HepG2 (cell line): Measurements from ENCODE around the gene COG1. TPM values are rescaled to one million over a fixed set of nuclear protein-coding genes. Genes with fewer than 3 reads are reported as not detected.

Experiments used
- BCL6 ChIP-seq: IDR thresholded peaks from 2 replicates; pipeline ENCODE4 v1.6.1; 2016; ENCODE audit warnings: missing genetic modification reagents, missing compliant biosample characterization
- CREB1 ChIP-seq, 2 experiments: fragments of 450-650 bp in 1 of 2; IDR thresholded peaks; 2 replicates each; pipeline ENCODE4 v1.6.1; 2016 to 2017; ENCODE audit warnings: control low read depth in 1 of 2, mild to moderate bottlenecking in 1 of 2, missing compliant biosample characterization in 1 of 2, missing genetic modification characterization in 1 of 2
- FOXA1 ChIP-seq, 2 experiments: fragments of 450-650 bp in 1 of 2; sonication (generic) in 1 of 2; formaldehyde crosslinking in 1 of 2; IDR thresholded peaks; 2 replicates each; pipeline versions ENCODE4 v1.4.0 to v1.6.1; 2016 to 2020; ENCODE audit warnings: missing genetic modification reagents in 1 of 2
- HMG20A ChIP-seq: IDR thresholded peaks from 2 replicates; pipeline ENCODE4 v1.6.1; 2016; ENCODE audit warnings: borderline replicate concordance
- HMG20B ChIP-seq: conservative IDR thresholded peaks from 2 replicates; pipeline ENCODE4 v1.6.1; 2016; ENCODE audit warnings: missing genetic modification reagents, missing compliant biosample characterization
- HNF4G ChIP-seq, 2 experiments: sonication (generic) in 1 of 2; formaldehyde crosslinking in 1 of 2; IDR thresholded peaks; 2 replicates each; pipeline versions ENCODE4 v1.4.0 to v1.6.1; 2011 to 2020; ENCODE audit warnings: borderline replicate concordance in 2 of 2, low read depth in 2 of 2, mild to moderate bottlenecking in 2 of 2, low read length in 1 of 2, missing genetic modification reagents in 1 of 2, moderate library complexity in 1 of 2
- ISL2 ChIP-seq: sonication (generic); formaldehyde crosslinking; IDR thresholded peaks from 2 replicates; pipeline ENCODE4 v1.5.0; 2020; ENCODE audit warnings: missing genetic modification reagents
- MED1 ChIP-seq: sonication (generic); formaldehyde crosslinking; IDR thresholded peaks from 2 replicates; pipeline ENCODE4 v1.4.0; 2020; ENCODE audit warnings: missing genetic modification reagents
- SIN3A ChIP-seq: IDR thresholded peaks from 2 replicates; pipeline ENCODE4 v1.6.1; 2011; ENCODE audit warnings: low read depth, mild to moderate bottlenecking, control low read depth, low read length, borderline replicate concordance
- TBX3 ChIP-seq: fragments of 450-650 bp; IDR thresholded peaks from 2 replicates; pipeline ENCODE4 v1.6.1; 2017; ENCODE audit warnings: antibody characterized with exemption, mild to moderate bottlenecking, inconsistent platforms, borderline replicate concordance
- ZNF251 ChIP-seq: sonication (generic); formaldehyde crosslinking; IDR thresholded peaks from 2 replicates; pipeline ENCODE4 v1.9.0; 2021; ENCODE audit warnings: mild to moderate bottlenecking, missing genetic modification reagents
- ZNF609 ChIP-seq: sonication (generic); formaldehyde crosslinking; IDR thresholded peaks from 2 replicates; pipeline ENCODE4 v1.4.0; 2020; ENCODE audit warnings: mild to moderate bottlenecking, missing genetic modification reagents, borderline replicate concordance
- ZSCAN22 ChIP-seq: sonication (generic); formaldehyde crosslinking; IDR thresholded peaks from 2 replicates; pipeline ENCODE4 v1.4.0; 2020; ENCODE audit warnings: mild to moderate bottlenecking, missing genetic modification reagents
- polyA plus RNA-seq, 8 experiments: library from polyadenylated mRNA; depleted of rRNA in 3 of 8; stranded (reverse) in 7 of 8; unstranded in 1 of 8; fragments of >200 nt; fragmentation: Illumina TruSeq in 4 of 8; extraction: Trizol in 4 of 8; gene quantifications; 2 replicates each; pipeline versions ENCODE4 v1.2.1 to v1.2.3, GENCODE V29; 2011 to 2016; ENCODE audit warnings: low read depth in 4 of 8, missing spikeins in 1 of 8, mixed read lengths in 1 of 8; ENCODE audit not compliant: insufficient read depth in 1 of 8
- total RNA-seq, 5 experiments: library from RNA; depleted of rRNA; stranded (reverse); fragments of >200 nt; fragmentation: Illumina TruSeq; extraction: Trizol; gene quantifications; 2 replicates each; pipeline ENCODE4 v1.2.3, GENCODE V29; 2016; ENCODE audit warnings: low read depth in 1 of 5
- TF ChIP-seq, protein P1 (sequence below): IDR thresholded peaks from 2 replicates; pipeline ENCODE4 v1.6.1; 2012; ENCODE audit warnings: inconsistent platforms
- TF ChIP-seq, protein P2 (sequence below): IDR thresholded peaks from 2 replicates; pipeline ENCODE4 v1.4.0; 2020; ENCODE audit warnings: mild to moderate bottlenecking, missing genetic modification reagents
- TF ChIP-seq, protein P3 (sequence below): sonication (generic); formaldehyde crosslinking; IDR thresholded peaks from 2 replicates; pipeline ENCODE4 v1.8.1; 2023; ENCODE audit warnings: mild to moderate bottlenecking, missing genetic modification reagents

Gene COG1
- total and polyA plus RNA-seq, 2 of the 13 experiments (the other 11 are each of a cell fraction or from before 2014, with no cell fraction given), result 36.6 to 39.7 TPM

- no peak for TF ChIP-seq SIN3A
- TF ChIP-seq ZSCAN22 (CRISPR knock-in tag), result no peak
- TF ChIP-seq ZNF251, result no peak
- no peak for TF ChIP-seq HMG20B
- TF ChIP-seq, protein P1, sequence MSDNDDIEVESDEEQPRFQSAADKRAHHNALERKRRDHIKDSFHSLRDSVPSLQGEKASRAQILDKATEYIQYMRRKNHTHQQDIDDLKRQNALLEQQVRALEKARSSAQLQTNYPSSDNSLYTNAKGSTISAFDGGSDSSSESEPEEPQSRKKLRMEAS, result 0 out of 2 replicates have a peak, but pooled peaks have one; percentile 4
- 0 out of 2 replicates have a peak, but pooled peaks have one; percentile 13 for TF ChIP-seq HMG20A (CRISPR knock-in tag)
- peak; percentile 34; the same call in 1 of the 2 replicates for TF ChIP-seq BCL6 (CRISPR knock-in tag)
- peak; percentile 31; the same call in 1 of the 2 replicates for TF ChIP-seq MED1 (CRISPR knock-in tag)
- TF ChIP-seq FOXA1 (IDR thresholded peaks at IDR 0.05), result no peak
- TF ChIP-seq FOXA1 (CRISPR knock-in tag; IDR thresholded peaks at IDR 0.05), result peak; percentile 55; the same call in 1 of the 2 replicates
- TF ChIP-seq, protein P2, sequence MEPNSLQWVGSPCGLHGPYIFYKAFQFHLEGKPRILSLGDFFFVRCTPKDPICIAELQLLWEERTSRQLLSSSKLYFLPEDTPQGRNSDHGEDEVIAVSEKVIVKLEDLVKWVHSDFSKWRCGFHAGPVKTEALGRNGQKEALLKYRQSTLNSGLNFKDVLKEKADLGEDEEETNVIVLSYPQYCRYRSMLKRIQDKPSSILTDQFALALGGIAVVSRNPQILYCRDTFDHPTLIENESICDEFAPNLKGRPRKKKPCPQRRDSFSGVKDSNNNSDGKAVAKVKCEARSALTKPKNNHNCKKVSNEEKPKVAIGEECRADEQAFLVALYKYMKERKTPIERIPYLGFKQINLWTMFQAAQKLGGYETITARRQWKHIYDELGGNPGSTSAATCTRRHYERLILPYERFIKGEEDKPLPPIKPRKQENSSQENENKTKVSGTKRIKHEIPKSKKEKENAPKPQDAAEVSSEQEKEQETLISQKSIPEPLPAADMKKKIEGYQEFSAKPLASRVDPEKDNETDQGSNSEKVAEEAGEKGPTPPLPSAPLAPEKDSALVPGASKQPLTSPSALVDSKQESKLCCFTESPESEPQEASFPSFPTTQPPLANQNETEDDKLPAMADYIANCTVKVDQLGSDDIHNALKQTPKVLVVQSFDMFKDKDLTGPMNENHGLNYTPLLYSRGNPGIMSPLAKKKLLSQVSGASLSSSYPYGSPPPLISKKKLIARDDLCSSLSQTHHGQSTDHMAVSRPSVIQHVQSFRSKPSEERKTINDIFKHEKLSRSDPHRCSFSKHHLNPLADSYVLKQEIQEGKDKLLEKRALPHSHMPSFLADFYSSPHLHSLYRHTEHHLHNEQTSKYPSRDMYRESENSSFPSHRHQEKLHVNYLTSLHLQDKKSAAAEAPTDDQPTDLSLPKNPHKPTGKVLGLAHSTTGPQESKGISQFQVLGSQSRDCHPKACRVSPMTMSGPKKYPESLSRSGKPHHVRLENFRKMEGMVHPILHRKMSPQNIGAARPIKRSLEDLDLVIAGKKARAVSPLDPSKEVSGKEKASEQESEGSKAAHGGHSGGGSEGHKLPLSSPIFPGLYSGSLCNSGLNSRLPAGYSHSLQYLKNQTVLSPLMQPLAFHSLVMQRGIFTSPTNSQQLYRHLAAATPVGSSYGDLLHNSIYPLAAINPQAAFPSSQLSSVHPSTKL, result 0 out of 2 replicates have a peak, but pooled peaks have one; percentile 6
- TF ChIP-seq HNF4G (IDR thresholded peaks at IDR 0.05; ENCODE audit: borderline replicate concordance, low read depth, low read length), result peak; percentile 23; the same call in 1 of the 2 replicates
- TF ChIP-seq HNF4G (CRISPR knock-in tag; IDR thresholded peaks at IDR 0.05; ENCODE audit: borderline replicate concordance, low read depth), result no peak
- TF ChIP-seq ZNF609 (CRISPR knock-in tag), result peak; percentile 84
- TF ChIP-seq, protein P3, sequence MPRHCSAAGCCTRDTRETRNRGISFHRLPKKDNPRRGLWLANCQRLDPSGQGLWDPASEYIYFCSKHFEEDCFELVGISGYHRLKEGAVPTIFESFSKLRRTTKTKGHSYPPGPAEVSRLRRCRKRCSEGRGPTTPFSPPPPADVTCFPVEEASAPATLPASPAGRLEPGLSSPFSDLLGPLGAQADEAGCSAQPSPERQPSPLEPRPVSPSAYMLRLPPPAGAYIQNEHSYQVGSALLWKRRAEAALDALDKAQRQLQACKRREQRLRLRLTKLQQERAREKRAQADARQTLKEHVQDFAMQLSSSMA (CRISPR knock-in tag), result 0 out of 2 replicates have a peak, but pooled peaks have one; percentile 18
- TF ChIP-seq TBX3, result 0 out of 2 replicates have a peak, but pooled peaks have one; percentile 30
- peak; percentile 89 for TF ChIP-seq ISL2 (CRISPR knock-in tag)
- TF ChIP-seq CREB1 (IDR thresholded peaks at IDR 0.05), result no peak
- TF ChIP-seq CREB1 (CRISPR knock-in tag; IDR thresholded peaks at IDR 0.05), result 0 out of 2 replicates have a peak, but pooled peaks have one; percentile 33
Measured at GRCh38 chr17:73182616-73183310, 10.1 kb upstream of the COG1 start (continued).
